Chondrocyte (in vitro differentiated cells): ENCODE results near the gene CDK19. TPM values are rescaled to one million over a fixed set of nuclear protein-coding genes. Genes with fewer than 3 reads are reported as not detected.
"Not testable (repeated sequence)": the region's sequence is repeated elsewhere in the genome, so short reads cannot be mapped to it uniquely, and the experiment has no call there.

Experiments used
- DNase-seq: peaks from one replicate; pipeline ENCODE4 v3.0.0; 2021; ENCODE audit warnings: mixed read lengths, low spot score
- H3K27ac Mint-ChIP-seq: one replicate; pipeline ENCODE4 v1.8.0; 2021; ENCODE audit warnings: mild to moderate bottlenecking, moderate library complexity, mixed read lengths; ENCODE audit not compliant: unreplicated experiment
- H3K27me3 Mint-ChIP-seq: 2 replicates; pipeline ENCODE4 v1.8.0; 2021; ENCODE audit warnings: low read depth, mixed read lengths
- H3K36me3 Mint-ChIP-seq: 2 replicates; pipeline ENCODE4 v1.8.0; 2021; ENCODE audit warnings: low read depth, mixed read lengths
- H3K4me1 Mint-ChIP-seq: 2 replicates; pipeline ENCODE4 v1.8.0; 2021; ENCODE audit warnings: low read depth, mild to moderate bottlenecking, mixed read lengths
- H3K4me3 Mint-ChIP-seq: one replicate; pipeline ENCODE4 v1.8.0; 2021; ENCODE audit warnings: mild to moderate bottlenecking, moderate library complexity, mixed read lengths; ENCODE audit not compliant: unreplicated experiment
- H3K9me3 Mint-ChIP-seq: 2 replicates; pipeline ENCODE4 v1.8.0; 2021; ENCODE audit warnings: low read depth, mixed read lengths
- total RNA-seq: library from RNA; stranded (reverse); gene quantifications from 3 replicates; pipeline ENCODE4 v1.2.1, GENCODE V29; 2021
- TF ChIP-seq, protein P1 (sequence below): fragments of 200-600 bp; sonication (generic); IDR thresholded peaks from 2 replicates; pipeline ENCODE4 v1.5.0; 2021; ENCODE audit warnings: antibody characterized with exemption, mild to moderate bottlenecking, moderate library complexity

CDK19 gene
- total RNA-seq, 1 donor from 2014 or later = 21.6 TPM

DNA sequence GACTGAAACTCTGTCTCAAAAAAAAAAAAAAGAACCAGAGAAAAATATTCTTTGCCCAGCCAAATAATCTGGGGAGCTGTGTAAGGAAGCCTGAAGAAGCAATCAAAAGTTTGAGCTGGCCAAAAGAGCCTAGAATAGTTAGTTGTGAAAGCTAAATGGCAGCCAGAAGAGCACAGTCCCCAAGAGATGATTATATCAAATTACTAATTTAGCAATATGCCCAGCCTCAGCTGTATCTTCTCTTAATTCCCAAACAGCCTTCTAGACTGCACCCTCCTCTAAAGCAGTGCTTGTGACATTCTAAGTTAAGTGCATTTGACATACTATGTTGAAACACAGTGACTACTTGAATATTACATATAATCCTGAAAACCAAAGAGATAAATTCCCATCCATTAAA lies 38.9 kb downstream of the CDK19 start:
- no peak overlapping the region for H3K27ac Mint-ChIP-seq

DNA sequence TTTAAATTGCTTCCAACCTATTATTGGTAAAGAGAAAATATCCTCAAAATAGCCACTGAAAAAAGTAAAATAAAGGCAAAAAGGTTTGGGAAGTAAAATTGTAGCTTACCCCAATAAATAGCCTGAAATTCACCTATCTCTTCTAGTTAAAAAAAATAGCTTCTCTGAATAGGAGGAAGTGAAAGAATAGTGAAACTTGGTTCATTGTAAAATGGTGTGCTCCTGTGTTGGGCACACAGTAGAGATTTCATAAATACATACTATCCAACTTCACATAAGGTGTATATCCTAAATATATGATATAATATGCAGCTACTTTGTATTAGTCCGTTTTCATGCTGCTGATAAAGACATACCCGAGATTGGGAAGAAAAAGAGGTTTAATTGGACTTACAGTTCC lies 45.3 kb downstream of the CDK19 start:
- Mint-ChIP-seq H3K27me3 (no peaks in the 10 kb centered on the region), H3K9me3 (peaks cover 7% of the 10 kb centered on the region), H3K36me3 (peaks cover 14% of the 10 kb centered on the region), H3K4me3 (no peak overlapping the region), H3K4me1 (no peaks in the 10 kb centered on the region), H3K27ac (no peak overlapping the region)
- no peak for DNase-seq
- TF ChIP-seq, protein P1, sequence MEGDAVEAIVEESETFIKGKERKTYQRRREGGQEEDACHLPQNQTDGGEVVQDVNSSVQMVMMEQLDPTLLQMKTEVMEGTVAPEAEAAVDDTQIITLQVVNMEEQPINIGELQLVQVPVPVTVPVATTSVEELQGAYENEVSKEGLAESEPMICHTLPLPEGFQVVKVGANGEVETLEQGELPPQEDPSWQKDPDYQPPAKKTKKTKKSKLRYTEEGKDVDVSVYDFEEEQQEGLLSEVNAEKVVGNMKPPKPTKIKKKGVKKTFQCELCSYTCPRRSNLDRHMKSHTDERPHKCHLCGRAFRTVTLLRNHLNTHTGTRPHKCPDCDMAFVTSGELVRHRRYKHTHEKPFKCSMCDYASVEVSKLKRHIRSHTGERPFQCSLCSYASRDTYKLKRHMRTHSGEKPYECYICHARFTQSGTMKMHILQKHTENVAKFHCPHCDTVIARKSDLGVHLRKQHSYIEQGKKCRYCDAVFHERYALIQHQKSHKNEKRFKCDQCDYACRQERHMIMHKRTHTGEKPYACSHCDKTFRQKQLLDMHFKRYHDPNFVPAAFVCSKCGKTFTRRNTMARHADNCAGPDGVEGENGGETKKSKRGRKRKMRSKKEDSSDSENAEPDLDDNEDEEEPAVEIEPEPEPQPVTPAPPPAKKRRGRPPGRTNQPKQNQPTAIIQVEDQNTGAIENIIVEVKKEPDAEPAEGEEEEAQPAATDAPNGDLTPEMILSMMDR = no peak

More for the DNA sequence above, 38.9 kb downstream of the CDK19 start:
- no peaks in the 10 kb centered on the region for H3K27me3 Mint-ChIP-seq
- DNase-seq = no peak
- no peaks in the 10 kb centered on the region for H3K9me3 Mint-ChIP-seq
- TF ChIP-seq, protein P1 = no peak
- no peak overlapping the region for H3K4me3 Mint-ChIP-seq
- peaks cover 8% of the 10 kb centered on the region for H3K36me3 Mint-ChIP-seq
- peaks cover 4% of the 10 kb centered on the region for H3K4me1 Mint-ChIP-seq

DNA sequence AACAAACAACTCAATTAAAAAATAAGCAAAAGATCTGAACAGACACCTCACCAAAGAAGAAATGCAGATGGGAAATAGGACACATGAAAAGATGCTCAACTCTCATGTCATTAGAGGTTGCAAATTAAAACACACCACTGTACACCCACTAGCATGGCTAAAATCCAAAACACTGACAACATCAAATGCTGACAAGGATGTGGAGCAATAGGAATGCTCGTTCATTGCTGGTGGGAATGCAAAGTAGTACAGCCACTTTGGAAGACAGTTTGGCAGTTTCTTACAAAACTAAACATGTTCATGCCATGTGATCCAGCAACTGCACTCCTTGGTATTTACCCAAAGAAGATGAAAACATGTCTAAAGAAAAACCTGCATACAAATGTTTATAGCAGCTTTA lies 47.2 kb downstream of the CDK19 start:
- Mint-ChIP-seq H3K36me3 (peaks cover 14% of the 10 kb centered on the region), H3K9me3 (peaks cover 10% of the 10 kb centered on the region), H3K27me3 (no peaks in the 10 kb centered on the region), H3K27ac (no peak overlapping the region), H3K4me1 (no peaks in the 10 kb centered on the region), H3K4me3 (no peak overlapping the region)
- TF ChIP-seq, protein P1 = no peak
- no peak for DNase-seq

DNA sequence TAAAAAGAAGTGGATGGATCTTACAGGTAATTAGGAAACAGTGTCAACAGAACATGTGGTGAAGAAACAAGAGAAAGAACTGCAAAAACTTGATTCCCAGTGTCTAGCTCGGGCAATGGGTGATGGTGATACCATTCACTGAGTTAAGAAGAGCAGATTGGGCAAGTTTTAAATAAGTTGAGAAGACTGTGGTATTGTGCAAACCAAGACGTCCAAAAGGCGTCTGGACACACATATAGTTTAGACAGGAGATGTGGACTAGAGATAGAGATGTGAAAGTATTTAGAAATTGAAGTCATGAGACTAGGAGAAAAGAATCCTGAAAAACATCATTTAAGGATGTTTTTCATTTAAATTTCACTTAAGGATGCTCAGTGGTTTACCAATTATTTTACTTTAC lies 53.9 kb downstream of the CDK19 start:
- no peak for DNase-seq
- no peak overlapping the region for H3K4me3 Mint-ChIP-seq
- no peaks in the 10 kb centered on the region for H3K36me3 Mint-ChIP-seq
- peaks cover 3% of the 10 kb centered on the region for H3K9me3 Mint-ChIP-seq
- no peaks in the 10 kb centered on the region for H3K27me3 Mint-ChIP-seq
- TF ChIP-seq, protein P1 = no peak
- H3K27ac Mint-ChIP-seq = no peak overlapping the region
- no peaks in the 10 kb centered on the region for H3K4me1 Mint-ChIP-seq

DNA sequence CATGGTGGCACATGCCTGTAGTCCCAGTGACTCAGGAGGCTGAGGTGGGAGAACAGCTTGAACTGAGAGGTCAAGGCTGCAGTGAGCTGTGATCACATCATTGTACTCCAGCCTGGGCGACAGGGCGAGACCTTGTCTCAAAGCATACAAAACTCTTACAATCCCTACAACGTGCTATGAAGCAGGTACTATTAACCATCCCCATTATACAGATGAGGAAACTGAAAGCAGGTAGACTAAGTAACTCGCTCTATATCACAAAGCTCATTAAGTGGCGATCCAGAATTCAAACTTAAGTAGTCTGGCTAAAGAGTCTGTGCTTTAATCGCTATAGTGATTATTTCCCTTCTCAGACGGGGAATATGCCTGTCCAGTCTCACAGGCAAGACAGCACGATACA lies 54.7 kb downstream of the CDK19 start:
- Mint-ChIP-seq H3K4me1 (peaks cover 2% of the 10 kb centered on the region), H3K4me3 (no peak overlapping the region), H3K36me3 (no peaks in the 10 kb centered on the region)

DNA sequence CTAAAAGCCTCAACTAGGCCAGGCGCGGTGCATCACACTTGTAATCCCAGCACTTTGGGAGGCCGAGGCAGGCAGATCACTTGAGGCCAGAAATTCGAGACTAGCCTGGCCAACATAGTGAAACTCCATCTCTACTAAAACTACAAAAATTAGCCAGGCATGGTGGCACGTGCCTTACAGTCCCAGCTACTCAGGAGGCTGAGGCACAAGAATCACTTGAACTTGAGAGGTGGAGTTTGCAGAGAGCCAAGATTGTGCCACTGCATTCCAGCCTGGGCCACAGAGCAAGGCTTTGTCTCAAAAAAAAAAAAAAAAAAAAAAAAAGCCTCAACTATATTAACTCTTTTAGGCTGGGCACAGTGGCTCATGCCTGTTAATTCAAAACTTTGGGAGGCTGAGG lies 55.2 kb downstream of the CDK19 start:
- H3K4me3 Mint-ChIP-seq, H3K4me1 Mint-ChIP-seq, DNase-seq, H3K27me3 Mint-ChIP-seq, H3K36me3 Mint-ChIP-seq, H3K27ac Mint-ChIP-seq, H3K9me3 Mint-ChIP-seq: not testable (repeated sequence)

More for the DNA sequence above, 54.7 kb downstream of the CDK19 start:
- DNase-seq = no peak
- TF ChIP-seq, protein P1 = no peak
- Mint-ChIP-seq H3K27me3 (no peaks in the 10 kb centered on the region), H3K9me3 (peaks cover 3% of the 10 kb centered on the region), H3K27ac (no peak overlapping the region)
